PC-9 (cell line): ENCODE results near the gene SLC6A4. TPM values are rescaled to one million over a fixed set of nuclear protein-coding genes. Genes with fewer than 3 reads are reported as not detected.

Experiments used
- BruUV-seq: library from RNA; stranded (reverse); fragments of 400-500 nt; replicated peaks from 2 replicates; lab custom pipeline; 2021; lab: Mats Ljungman, UMichigan
- CTCF ChIA-PET: fragments of 300-600 bp; sonication (Branson Sonifier 250); formaldehyde crosslinking; loops from one replicate; lab custom pipeline; 2022; ENCODE audit warnings: antibody characterized with exemption; lab: Charles Lee
- POLR2A ChIA-PET: fragments of 300-600 bp; sonication (Branson Sonifier 250); formaldehyde crosslinking; loops from one replicate; lab custom pipeline; 2022; ENCODE audit warnings: antibody characterized with exemption; ENCODE audit not compliant: unreplicated experiment; lab: Charles Lee
- DNase-seq, 2 experiments: peaks; one replicate each; pipeline versions ENCODE4 v3.0.0 to v3.0.0-alpha.2; 2015 to 2022; ENCODE audit warnings: mixed read lengths in 1 of 2
- H2AFZ ChIP-seq: fragments of 200-600 bp; sonication (generic); 2 replicates; pipeline ENCODE4 v1.8.1; 2017; ENCODE audit warnings: antibody characterized with exemption
- H3F3A ChIP-seq: fragments of 200-600 bp; sonication (generic); 2 replicates; pipeline ENCODE4 v1.8.1; 2017; ENCODE audit warnings: antibody characterized with exemption, mild to moderate bottlenecking, low read depth; ENCODE audit not compliant: insufficient read depth
- H3K27ac ChIP-seq: fragments of 200-600 bp; sonication (generic); 2 replicates; pipeline ENCODE4 v1.6.1; 2016; ENCODE audit warnings: mixed run types
- H3K27me3 ChIP-seq: fragments of 200-600 bp; sonication (generic); 2 replicates; pipeline ENCODE4 v1.6.1; 2016; ENCODE audit warnings: low read depth, mixed run types; ENCODE audit not compliant: insufficient read depth
- H3K36me3 ChIP-seq: fragments of 200-600 bp; sonication (generic); 2 replicates; pipeline ENCODE4 v1.6.1; 2016; ENCODE audit warnings: low read depth, mixed run types
- H3K4me1 ChIP-seq: fragments of 200-600 bp; sonication (generic); replicated peaks from 2 replicates; pipeline ENCODE4 v1.6.1; 2016; ENCODE audit warnings: mixed run types; ENCODE audit not compliant: insufficient read depth
- H3K4me2 ChIP-seq: fragments of 200-600 bp; sonication (generic); 2 replicates; pipeline ENCODE4 v1.6.1; 2017; ENCODE audit warnings: mixed run types
- H3K4me3 ChIP-seq: fragments of 200-600 bp; sonication (generic); 2 replicates; pipeline ENCODE4 v1.6.1; 2016; ENCODE audit warnings: mixed run types
- H3K79me2 ChIP-seq: fragments of 200-600 bp; sonication (generic); 2 replicates; pipeline ENCODE4 v1.6.1; 2017; ENCODE audit warnings: low read depth, mixed run types
- H3K9me2 ChIP-seq: fragments of 200-600 bp; sonication (generic); 2 replicates; pipeline ENCODE4 v1.8.1; 2017; ENCODE audit warnings: mild to moderate bottlenecking; ENCODE audit not compliant: insufficient read depth
- H3K9me3 ChIP-seq: fragments of 200-600 bp; sonication (generic); 2 replicates; pipeline ENCODE4 v1.8.1; 2016; ENCODE audit warnings: low read depth; ENCODE audit not compliant: insufficient read depth
- H4K20me1 ChIP-seq: fragments of 200-600 bp; sonication (generic); 2 replicates; pipeline ENCODE4 v1.8.1; 2017; ENCODE audit not compliant: insufficient read depth
- CTCF ChIP-seq: fragments of 200-600 bp; sonication (generic); conservative IDR thresholded peaks from 2 replicates; pipeline ENCODE4 v1.6.1; 2017; ENCODE audit warnings: mixed run types, antibody characterized with exemption, mild to moderate bottlenecking, moderate library complexity
- EZH2 ChIP-seq: fragments of 200-600 bp; sonication (generic); IDR thresholded peaks from 2 replicates; pipeline ENCODE4 v1.8.0; 2017; ENCODE audit warnings: antibody characterized with exemption, low read depth
- intact Hi-C: fragments of 100-400 bp; cut with micrococcal nuclease; formaldehyde crosslinking; loops from one replicate; pipeline ENCODE4 v1.10.0; 2022; ENCODE audit not compliant: unreplicated experiment
- total RNA-seq: library from RNA; stranded (reverse); gene quantifications from 2 replicates; pipeline ENCODE4 v1.2.3, GENCODE V29; 2021

The SLC6A4 gene
- total RNA-seq, 1 experiment from 2014 or later = not detected

- Histone ChIP-seq H3K27ac (no peak overlapping the region), H2AFZ (no peak overlapping the region), H3K36me3 (peaks cover 6% of the 10 kb centered on the region), H3K79me2 (no peaks in the 10 kb centered on the region), H3K9me2 (no peaks in the 10 kb centered on the region), H3F3A (no peaks in the 10 kb centered on the region), H3K4me1 (no peaks in the 10 kb centered on the region), H3K9me3 (no peaks in the 10 kb centered on the region), H3K27me3 (no peaks in the 10 kb centered on the region), H3K4me3 (no peak overlapping the region), H4K20me1 (no peaks in the 10 kb centered on the region), H3K4me2 (no peak overlapping the region)
- POLR2A ChIA-PET = no interaction called here
- no TSS peak for BruUV-seq
- no peak for DNase-seq
- CTCF ChIA-PET = no interaction called here
- no peak for TF ChIP-seq CTCF
- TF ChIP-seq EZH2 = no peak
- intact Hi-C loops = no loop called here
Measured at GRCh38 chr17:30263552-30264333, 28.2 kb upstream of the SLC6A4 start.

- H2AFZ ChIP-seq = no peak overlapping the region
- H3K9me3 ChIP-seq = no peaks in the 10 kb centered on the region
- no peaks in the 10 kb centered on the region for H3K27me3 ChIP-seq
- H4K20me1 ChIP-seq = no peaks in the 10 kb centered on the region
- no peaks in the 10 kb centered on the region for H3F3A ChIP-seq
- no peaks in the 10 kb centered on the region for H3K79me2 ChIP-seq
- DNase-seq = no peak
- H3K4me1 ChIP-seq = no peaks in the 10 kb centered on the region
- H3K4me2 ChIP-seq = no peak overlapping the region
- no peaks in the 10 kb centered on the region for H3K9me2 ChIP-seq
- no peak overlapping the region for H3K4me3 ChIP-seq
- BruUV-seq = no TSS peak
- TF ChIP-seq EZH2 = no peak
- TF ChIP-seq CTCF = no peak
- POLR2A ChIA-PET = no interaction called here
- CTCF ChIA-PET = no interaction called here
- intact Hi-C loops = no loop called here
- no peak overlapping the region for H3K27ac ChIP-seq
- H3K36me3 ChIP-seq = peaks cover 9% of the 10 kb centered on the region; the same call in 1 of the 2 replicates
Measured at GRCh38 chr17:30256756-30257506, 21.4 kb upstream of the SLC6A4 start.

- Histone ChIP-seq H3K9me2 (no peaks in the 10 kb centered on the region), H3K27me3 (no peaks in the 10 kb centered on the region), H3K4me1 (no peaks in the 10 kb centered on the region), H4K20me1 (no peaks in the 10 kb centered on the region), H3K4me3 (no peak overlapping the region), H3K4me2 (no peak overlapping the region), H3K79me2 (no peaks in the 10 kb centered on the region), H3K27ac (no peak overlapping the region), H3F3A (no peaks in the 10 kb centered on the region), H3K36me3 (0 out of 2 replicates have a peak, but pooled peaks cover 9% of the 10 kb centered on the region), H3K9me3 (no peaks in the 10 kb centered on the region), H2AFZ (no peak overlapping the region)
- no peak for TF ChIP-seq CTCF
- TF ChIP-seq EZH2 = no peak
- BruUV-seq = no TSS peak
- no peak for DNase-seq
- POLR2A ChIA-PET = interaction anchor here (0.6 kb wide), 1 partner anchor 105 kb away, joined by 3 read pairs; no protein-coding TSS in a partner anchor
- CTCF ChIA-PET = no interaction called here
- intact Hi-C loops = no loop called here
Measured at GRCh38 chr17:30254150-30254549, 18.7 kb upstream of the SLC6A4 start.
